GM18517 (cell line): ENCODE measurements around the gene CAMSAP2.

Experiments
- ATAC-seq: cut with Tn5 transposase; IDR thresholded peaks from one replicate; pipeline ENCODE4 v1.9.1; 2021; ENCODE audit warnings: mild to moderate bottlenecking, moderate library complexity; ENCODE audit not compliant: unreplicated experiment

Gene CAMSAP2

DNA sequence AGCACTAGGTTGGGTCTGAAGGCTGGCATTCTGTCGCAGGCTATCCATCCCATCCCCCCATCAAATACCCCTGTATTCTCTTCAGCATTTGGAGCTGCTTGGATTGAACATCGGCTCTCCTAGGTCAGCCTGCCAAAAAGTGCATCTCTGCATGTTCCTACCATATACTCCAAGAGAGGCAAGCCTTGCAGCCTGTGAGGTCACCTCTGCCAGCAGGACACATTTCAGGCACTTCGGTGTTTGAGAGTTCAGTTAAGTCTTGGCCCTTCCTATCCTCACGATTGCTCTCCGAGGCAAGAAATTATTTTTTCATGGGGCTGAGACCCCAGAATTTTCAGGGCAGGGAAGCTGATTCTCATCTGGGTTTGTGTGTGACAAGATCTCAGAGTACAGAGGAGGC, 136.7 kb downstream of the CAMSAP2 start:
- no peak for ATAC-seq

DNA sequence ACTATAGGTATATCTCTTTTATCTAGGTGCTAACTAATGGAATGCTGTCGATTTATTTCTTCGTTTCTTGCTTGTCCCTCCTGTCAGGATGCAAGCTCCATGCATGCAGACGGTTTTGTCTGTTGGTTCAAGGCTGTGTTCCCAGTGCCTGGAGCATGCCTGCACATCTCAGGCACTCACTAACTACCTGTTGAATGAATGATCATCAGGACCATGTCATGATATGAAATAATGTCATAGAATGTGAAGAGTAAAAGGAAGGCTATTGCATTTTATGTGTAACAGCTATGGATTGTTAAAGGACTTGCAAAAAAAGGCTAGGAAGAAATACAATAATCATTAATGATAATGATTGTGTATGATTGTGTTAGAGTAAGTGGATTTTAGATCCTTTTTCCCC, 138.3 kb downstream of the CAMSAP2 start:
- no peak for ATAC-seq

DNA sequence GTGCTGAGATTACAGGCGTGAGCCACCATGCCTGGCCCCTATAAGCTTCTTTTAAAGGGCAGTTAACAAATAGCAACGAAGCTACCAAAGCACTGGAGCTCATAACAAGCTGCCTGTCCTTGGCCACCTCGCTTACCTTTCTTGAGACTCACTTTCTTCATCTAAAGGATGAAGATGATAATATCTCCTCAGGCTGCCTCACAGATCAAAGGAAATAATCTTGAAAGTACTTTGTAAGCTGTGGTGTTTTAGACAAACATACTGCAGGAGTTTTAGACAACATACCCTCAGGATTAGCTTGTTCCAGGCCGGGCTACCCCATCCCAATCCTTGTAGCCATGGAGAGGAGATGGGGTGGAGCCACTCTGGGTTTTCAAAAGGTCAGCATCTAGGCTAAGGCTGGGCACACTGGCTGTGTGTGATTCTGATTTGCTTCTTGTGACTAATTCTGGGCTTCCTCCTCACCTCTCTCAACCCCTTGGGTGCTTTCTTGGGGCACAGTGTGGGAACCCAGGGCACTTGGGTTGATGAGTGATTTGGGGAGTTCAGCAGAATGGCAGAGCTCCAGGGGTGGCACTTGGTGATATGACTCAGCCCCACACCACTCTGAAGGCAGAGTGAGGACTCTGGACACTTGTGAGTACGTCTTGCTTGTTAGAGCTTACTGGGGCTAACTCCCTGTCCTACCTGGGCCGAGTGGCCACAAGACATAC, 139.3 kb downstream of the CAMSAP2 start:
- ATAC-seq, result peak; percentile 85

DNA sequence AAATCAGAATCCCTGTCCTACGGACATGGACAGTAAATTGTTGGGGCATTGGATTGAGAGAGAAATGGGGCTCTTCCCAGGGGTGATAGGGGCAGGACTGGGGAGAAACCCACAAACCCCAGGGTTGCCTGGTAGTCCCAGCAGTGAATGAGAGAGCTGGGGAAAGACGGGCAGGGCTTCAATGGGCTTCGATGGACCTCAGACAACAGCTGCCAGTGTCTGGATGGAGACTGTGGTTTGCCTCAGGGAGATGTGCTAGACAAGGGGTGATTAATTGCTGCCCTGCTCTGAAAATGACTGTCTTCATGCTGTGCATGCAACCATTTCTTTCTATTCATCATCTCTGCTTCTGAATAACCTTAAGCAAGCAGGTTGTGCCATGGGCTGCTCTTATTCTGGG, 141.5 kb downstream of the CAMSAP2 start:
- ATAC-seq, result no peak

DNA sequence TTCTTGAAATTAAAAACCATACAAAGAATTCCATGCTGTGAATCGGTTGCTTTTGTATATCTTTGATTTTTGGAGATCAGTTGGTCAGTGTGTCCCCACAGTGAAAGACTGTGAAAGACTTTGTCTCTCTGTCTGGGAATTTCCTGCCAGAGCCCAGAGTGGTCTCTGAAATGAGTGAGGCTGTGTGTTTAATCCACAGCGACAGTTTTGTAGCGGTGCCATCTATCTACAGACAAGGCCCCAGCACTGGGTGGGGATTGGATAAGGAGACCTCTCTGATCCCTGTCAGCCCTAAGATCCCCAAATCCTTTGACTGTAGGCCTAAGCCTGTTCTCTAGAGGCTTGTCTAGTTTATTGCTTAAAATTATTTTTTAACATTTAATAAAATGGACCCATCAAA, 144.4 kb downstream of the CAMSAP2 start:
- no peak for ATAC-seq

DNA sequence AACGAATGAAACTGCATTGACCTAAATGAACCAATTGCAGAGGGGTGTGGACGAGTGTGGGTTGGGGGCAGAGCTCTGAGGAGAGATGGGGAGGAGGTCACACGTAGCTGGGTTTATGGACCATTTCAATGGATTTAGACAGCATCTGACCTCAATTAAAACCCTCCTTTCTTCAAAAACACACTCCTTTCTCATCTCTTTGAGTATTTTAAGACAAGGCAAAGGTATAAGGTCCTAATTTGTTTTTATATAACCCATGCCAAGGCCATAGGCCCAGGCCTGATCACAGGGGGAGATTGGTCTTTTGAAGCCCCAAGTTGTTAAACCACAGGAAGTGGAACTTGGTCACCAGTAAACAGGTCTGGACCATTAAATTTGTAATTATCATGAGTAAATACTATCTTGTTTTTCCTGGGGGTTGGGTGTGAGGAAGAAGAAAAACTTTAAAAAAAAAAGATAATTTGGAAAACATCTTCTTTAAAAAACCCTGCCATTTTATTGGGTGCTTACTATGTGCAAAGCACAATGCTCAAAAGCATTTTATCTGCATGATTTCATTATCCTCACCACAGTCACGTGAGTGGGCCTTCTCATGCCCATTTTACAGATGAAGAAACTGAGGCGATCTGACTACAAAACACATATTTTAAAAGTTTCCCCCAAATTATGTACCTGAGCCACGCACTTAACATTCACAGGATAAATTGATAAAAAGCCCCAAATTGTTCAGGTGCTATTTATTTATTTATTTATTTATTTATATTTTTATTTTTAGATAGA, 147.1 kb downstream of the CAMSAP2 start:
- ATAC-seq, result no peak

DNA sequence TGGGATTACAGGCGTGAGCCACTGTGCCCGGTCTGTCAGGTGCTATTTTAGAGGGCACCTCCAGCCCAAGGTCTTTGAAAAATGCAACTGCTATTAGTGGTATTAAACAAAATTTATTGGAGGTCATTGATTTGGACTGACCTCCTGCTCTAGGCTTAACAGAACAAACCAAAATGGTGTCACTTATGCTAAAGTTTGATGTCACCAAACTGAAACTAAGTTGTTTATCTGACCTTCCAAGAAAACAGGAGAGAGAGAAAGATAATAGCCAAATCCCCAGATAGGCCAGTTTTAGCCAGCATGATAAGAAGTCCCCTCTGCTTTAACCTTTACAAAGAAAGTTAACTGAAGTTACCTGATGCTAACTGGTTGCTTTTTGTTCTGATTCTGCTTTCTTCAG, 147.9 kb downstream of the CAMSAP2 start:
- no peak for ATAC-seq

DNA sequence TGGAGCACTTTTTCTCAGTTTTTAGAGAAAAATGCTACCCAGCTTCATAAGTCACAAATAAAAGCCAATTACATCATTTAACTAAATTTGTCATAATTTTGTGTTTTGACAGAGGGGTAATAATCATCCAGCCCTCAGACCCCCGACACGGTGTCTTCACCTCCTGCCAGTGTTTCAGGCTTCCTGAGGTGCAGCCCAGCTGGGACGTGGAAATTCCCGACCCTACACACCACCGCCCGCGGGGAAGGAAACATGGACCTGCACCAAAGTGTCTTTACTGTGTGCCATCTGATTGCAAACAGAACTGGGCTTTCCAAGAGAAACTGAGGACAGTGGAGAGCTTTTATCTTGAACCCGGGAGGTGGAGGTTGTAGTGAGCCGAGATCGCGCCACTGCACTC, 148.3 kb downstream of the CAMSAP2 start:
- no peak for ATAC-seq

DNA sequence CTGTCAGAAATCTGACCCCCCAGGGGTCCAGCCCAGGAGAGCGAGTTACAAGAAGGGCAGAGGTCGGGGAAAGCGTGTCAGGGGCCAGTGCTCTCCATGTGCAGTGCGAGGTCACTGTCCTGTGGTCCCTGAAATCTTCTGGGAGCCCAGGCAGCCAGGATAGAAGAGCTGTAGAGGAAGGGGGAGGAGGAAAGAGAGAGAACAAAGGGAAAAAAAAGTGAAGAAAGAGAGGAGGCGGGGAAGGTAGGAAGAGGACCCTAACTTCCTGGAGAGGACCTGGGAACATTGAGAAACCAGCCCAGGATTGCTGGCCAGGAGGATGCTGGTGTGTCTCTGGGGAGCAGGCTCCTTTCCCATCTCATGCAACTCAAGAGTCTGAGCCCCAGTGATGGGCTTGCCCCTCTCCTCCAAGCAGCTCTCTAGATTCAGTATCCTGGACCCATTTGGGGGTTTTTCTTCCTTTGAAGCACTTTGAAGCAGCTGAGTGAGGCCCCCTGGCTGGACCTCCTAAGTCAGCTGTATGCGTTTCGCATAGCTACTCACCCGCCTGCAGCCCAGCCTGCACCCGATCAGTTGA, 149.2 kb downstream of the CAMSAP2 start:
- no peak for ATAC-seq

DNA sequence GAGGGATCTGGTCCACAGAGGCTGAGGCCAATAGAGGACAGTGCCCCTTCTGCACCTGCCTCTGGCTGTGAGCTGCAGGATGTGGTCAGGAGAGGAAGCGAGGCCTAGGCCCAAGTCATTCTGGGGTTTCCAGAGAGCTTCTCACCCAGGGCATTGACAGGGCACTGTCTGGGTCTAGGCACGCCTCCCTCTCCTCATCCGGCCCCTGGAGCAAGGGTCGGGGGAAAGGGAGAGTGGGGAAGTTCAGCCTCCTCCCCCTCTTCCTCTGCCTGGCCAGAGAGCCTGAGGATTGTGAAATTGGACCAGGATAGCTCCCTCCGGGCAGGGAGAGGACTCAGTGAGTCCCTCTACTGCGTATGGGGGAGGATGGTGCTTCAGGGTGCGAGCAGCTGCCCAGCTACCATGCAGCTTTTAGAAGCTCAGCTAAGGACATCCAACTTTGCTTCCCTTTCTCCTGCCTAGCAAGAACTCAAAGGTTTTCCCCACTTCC, 149.7 kb downstream of the CAMSAP2 start:
- ATAC-seq, result peak; percentile 92

DNA sequence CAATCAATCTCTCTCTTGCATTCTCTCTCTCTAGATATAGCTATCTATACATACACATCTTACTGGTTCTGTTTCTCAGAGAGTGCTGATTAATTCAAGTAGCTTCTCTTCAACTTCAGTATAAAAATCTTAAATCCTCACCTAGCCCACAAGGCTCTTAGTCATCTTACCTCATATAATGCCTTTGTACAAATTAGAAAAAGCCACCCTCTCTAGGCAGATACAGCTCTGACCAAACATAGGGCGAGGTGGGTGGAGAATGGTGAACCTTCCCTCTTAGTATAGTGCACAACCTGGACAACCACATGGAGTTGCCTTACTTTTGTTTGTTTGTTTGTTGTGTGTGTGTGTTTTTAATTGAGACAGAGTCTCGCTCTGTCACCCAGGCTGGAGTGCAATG, 150.9 kb downstream of the CAMSAP2 start:
- ATAC-seq, result no peak

DNA sequence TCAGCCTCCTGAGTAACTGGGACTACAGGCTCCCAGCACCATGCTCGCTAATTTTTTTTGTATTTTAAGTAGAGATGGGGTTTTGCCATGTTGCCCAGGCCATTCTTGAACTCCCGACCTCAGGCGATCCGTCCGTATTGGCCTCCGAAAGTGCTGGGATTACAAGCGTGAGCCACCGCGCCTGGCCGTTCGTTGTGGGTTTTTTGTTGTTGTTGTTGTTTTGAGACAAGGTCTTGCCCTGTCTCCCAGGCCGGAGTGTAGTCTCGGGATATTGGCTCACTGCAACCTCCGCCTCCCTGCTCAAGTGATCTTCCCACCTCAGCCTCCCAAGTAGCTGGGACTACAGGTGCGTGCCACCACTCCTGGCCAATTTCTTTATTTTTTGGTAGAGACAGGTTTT, 151.3 kb downstream of the CAMSAP2 start:
- no peak for ATAC-seq

DNA sequence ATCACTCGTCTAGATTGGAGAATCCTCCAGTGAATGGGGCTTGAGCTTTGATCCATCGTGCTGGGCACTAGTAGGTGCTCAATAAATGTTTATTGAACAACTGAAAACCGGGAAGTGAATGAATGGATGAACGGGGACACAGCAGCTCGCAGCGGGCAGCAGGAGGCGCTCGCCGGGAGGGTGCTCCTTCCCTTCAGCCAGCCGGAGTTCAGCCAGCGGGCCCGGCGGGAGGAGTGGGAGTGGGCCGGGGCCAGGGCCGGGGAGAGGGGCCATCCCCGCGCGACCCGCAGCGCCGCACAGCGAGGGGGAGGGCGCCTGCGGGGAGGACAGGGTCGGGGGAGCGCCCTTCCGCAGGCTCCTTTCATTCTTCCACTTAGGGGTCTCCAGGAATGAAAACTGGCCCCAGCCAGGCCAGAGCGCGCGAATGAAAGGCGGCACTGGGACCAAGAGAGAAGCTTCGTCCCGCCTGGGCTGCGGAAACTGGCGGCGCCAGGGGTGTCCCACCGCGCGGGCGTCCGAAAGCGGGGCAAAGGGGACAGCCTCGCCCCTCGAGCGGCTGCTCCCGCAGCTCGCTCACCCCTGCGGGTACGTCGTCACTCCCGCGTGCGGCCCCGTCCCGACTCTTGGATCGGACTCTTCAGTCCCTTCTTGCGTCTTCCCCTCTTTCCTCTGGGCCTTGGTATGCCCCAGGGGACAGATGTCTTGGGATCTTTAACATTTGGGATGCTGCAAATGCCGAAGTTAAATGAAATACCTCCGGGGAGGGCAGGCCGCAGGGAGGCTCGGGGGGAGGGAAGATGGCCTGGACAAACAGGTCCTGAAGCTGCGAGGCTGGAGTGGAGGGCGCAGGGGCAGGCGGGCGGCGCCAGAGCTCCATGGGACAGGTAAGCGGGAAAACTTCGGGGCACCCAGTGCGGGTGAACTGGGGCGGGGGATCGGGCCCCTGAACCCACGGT, 152.4 kb downstream of the CAMSAP2 start:
- ATAC-seq, result no peak

DNA sequence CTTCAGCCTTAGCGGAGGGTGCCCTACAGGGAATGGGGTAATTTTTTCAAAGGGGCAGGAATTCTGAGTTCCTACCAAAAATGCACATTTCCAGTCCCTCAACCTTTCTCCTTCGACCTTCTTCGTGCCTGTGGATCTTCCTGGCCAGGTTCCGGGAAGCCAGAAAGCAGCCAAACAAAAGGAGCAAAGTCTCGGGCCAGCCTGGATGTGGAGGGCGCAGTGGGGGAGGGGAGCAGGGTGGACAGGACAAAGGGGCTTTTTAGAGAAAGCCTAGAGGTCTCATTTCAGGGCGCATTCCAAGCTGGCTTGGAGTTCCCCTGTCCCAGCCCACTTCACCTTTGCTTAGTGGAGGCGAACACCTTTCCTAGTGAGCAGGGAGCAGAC, 153.1 kb downstream of the CAMSAP2 start:
- no peak for ATAC-seq

DNA sequence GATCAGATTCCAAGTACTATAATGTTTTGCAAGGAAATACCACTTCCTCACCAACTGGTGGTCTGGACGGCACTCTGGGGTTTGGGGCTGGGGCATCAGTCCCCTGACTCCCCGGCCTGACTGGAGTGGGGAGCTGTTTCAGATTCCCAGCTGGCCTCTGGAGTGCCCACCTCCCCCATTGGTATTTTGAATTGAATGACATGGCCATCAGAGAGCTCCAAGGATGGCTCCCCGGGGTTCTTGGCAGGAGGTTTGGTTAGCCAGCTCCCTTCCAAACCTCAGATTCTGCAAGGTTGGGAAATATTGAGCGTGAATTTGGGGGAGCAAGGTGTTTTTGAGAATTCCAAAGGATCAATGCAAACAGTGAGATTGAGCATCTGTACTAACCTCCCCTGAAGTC, 153.9 kb downstream of the CAMSAP2 start:
- no peak for ATAC-seq

DNA sequence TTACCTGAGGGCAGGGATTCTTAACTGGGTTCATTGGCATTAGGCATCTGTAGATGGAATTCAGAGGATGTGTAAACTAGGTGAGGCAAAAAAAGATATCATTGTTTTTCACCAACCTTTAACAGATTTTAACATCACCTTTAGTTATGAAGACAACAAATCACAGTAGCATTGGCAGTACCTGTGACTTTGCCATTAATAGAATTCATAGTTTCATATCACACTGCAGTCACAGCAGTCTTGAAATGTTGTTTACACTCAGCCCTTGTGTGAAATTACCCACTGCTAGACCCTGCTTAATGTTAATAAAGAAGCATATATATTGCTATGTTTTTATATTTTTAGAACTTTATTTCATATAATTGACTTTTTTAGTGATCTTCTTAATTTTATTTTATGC, 154.3 kb downstream of the CAMSAP2 start:
- no peak for ATAC-seq

DNA sequence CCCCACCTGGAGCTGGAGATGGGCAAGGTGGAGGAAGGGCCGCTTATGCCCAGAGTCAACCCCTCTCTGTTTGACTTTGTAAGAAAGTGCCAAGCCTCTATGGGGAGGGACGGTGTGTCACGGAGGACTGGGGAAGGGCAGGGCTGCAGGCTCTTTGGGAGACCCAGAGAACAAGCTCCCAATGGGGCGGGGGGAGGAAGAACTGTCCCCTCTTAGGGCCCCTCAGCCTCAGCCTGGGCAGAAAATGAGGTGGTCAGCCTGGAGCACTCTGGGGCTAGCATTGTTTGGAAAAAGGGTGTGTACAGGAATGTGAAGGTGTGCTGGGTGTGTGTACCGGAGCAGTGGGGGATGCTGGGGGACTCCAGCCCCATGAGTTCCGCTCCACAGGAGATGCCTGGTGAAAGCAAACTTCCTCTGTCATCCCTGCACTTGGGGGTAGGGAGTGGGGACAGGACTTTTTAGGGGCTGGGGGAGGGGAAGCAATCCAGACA, 154.8 kb downstream of the CAMSAP2 start:
- no peak for ATAC-seq

DNA sequence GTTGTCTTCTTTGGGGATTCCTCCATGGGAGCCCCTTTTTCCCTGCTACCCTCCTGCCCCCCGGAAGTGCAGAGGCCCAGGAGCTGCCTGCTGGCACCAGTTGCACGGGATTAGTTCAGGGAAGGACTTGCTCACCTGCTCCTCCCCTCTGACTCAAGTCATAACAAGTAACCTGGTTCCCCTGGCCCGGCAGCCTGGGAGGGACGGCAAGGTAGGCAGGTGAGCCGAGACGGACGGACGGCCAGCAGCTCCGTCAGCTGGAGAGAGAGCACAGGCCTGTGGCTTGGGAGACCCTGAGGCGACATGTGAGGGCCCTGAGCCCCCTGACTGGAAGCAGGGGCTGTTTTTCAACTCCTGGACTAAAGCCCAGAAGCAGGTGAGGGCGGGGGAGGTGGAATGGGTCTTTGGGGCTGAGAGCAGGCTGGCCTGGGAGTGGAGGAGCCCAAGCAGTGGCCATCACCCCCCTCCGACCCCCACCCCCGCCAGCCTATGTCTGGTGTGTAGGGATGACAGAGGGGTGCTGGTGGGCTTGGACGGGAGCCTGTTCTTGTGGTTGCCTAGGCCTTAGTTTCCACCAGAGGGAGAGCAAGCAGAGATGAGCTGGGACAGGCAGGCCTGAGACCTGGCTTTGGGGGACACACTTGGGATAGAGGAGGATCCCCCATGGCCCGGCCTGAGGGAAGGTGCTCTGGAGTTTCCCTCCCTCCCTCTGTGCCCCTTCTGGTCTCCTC, 156.2 kb downstream of the CAMSAP2 start, which contains the start of gene INAVA:
Gene INAVA, plus strand, starts transcription at position 189 of the 731 bp plus-strand sequence. CDS start 3,501 bp downstream, outside the sequence.
- ATAC-seq, result no peak

DNA sequence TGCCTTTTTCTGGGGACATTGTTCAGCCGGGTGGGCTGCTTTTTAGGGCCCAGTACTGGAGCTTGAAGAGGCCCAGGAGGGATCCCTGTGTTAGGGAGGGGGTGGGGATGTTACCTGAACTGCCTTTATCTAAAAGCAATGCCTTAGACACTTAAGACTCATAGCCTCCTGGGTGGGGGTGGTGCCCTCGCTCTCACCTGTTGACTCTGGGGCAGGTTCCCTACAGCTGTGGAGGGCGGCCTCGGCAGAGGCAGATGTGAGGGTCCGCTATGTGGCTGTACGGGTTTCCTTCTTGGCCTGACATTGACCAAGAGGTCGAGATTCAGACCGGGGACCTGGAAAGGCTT, 156.7 kb downstream of the CAMSAP2 start:
- no peak for ATAC-seq
